A673 (cell line): ENCODE measurements around the gene ZNF831.

Source experiments
- EZH2 ChIP-seq: fragments of 200-600 bp; sonication (generic); IDR thresholded peaks from 2 replicates; pipeline ENCODE4 v1.6.1; 2017; ENCODE audit warnings: borderline replicate concordance, low read depth, mild to moderate bottlenecking, mixed read lengths, antibody characterized with exemption, low read length; ENCODE audit not compliant: poor library complexity, severe bottlenecking
- TF ChIP-seq, protein P1 (sequence below): fragments of 300-800, 200-600 bp; sonication (generic); conservative IDR thresholded peaks from 2 replicates; pipeline ENCODE4 v1.5.1; 2017; ENCODE audit warnings: low read depth, mild to moderate bottlenecking, antibody characterized with exemption, low read length, moderate library complexity, mixed read lengths

- TF ChIP-seq, protein P1, sequence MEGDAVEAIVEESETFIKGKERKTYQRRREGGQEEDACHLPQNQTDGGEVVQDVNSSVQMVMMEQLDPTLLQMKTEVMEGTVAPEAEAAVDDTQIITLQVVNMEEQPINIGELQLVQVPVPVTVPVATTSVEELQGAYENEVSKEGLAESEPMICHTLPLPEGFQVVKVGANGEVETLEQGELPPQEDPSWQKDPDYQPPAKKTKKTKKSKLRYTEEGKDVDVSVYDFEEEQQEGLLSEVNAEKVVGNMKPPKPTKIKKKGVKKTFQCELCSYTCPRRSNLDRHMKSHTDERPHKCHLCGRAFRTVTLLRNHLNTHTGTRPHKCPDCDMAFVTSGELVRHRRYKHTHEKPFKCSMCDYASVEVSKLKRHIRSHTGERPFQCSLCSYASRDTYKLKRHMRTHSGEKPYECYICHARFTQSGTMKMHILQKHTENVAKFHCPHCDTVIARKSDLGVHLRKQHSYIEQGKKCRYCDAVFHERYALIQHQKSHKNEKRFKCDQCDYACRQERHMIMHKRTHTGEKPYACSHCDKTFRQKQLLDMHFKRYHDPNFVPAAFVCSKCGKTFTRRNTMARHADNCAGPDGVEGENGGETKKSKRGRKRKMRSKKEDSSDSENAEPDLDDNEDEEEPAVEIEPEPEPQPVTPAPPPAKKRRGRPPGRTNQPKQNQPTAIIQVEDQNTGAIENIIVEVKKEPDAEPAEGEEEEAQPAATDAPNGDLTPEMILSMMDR, result no peak
- TF ChIP-seq EZH2, result no peak
Observed at GRCh38 chr20:59242714-59243626, 79.3 kb downstream of the ZNF831 start.
